Transverse colon (tissue), 4 donors: ENCODE results near the gene HK2. TPM values are rescaled to one million over a fixed set of nuclear protein-coding genes. Genes with fewer than 3 reads are reported as not detected.
A peak's percentile ranks its signal among the peaks of the same experiment; 100 is the strongest.

Experiments used
- DNase-seq: peaks from one replicate; pipeline ENCODE4 v3.0.0-alpha.2; 2019
- H3K27ac ChIP-seq, 4 donors: fragments of 200-600 bp; sonication (generic); 2 replicates each; pipeline ENCODE4 v1.5.1; 2016 to 2018; ENCODE audit warnings: inconsistent platforms in 4 of 4
- H3K27me3 ChIP-seq: fragments of 200-600 bp; sonication (generic); 2 replicates; pipeline ENCODE4 v1.5.1; 2017; ENCODE audit warnings: inconsistent platforms
- H3K36me3 ChIP-seq, 4 donors: fragments of 200-600 bp; sonication (generic); 2 replicates each; pipeline ENCODE4 v1.5.1; 2017 to 2019; ENCODE audit warnings: inconsistent platforms in 4 of 4
- H3K4me1 ChIP-seq, 4 donors: fragments of 200-600 bp; sonication (generic); 2 replicates each; pipeline ENCODE4 v1.5.1; 2017 to 2020; ENCODE audit warnings: inconsistent platforms in 4 of 4
- H3K4me3 ChIP-seq, 4 donors: fragments of 200-600 bp; sonication (generic); 1 replicate in 1 of 4; 2 replicates in 3 of 4; pipeline versions ENCODE4 v1.5.1 to v1.6.1; 2017 to 2019; ENCODE audit warnings: inconsistent platforms in 4 of 4
- H3K9me3 ChIP-seq, 2 donors: fragments of 200-600 bp; sonication (generic); 2 replicates each; pipeline ENCODE4 v1.5.1; 2017 to 2019; ENCODE audit warnings: inconsistent platforms in 2 of 2
- EP300 ChIP-seq: sonication (generic); formaldehyde crosslinking; IDR thresholded peaks from one replicate; pipeline ENCODE4 v1.6.1; 2017; ENCODE audit warnings: antibody characterized with exemption, low read depth
- POLR2A ChIP-seq: fragments of 450-650 bp; IDR thresholded peaks from one replicate; pipeline ENCODE4 v1.6.1; 2016; ENCODE audit warnings: antibody characterized with exemption, mild to moderate bottlenecking, moderate library complexity
- POLR2AphosphoS5 ChIP-seq, 3 donors: sonication (generic); formaldehyde crosslinking; IDR thresholded peaks; one replicate each; pipeline ENCODE4 v1.6.1; 2016; ENCODE audit warnings: antibody characterized with exemption in 3 of 3
- WGBS, 2 donors: methylation state at CpG; one replicate each; pipeline ENCODE4 v1.1.5; 2018; ENCODE audit warnings: low coverage in 1 of 2; 5-methylcytosine and 5-hydroxymethylcytosine counted together
- in situ Hi-C, 4 donors: fragments of 200-750 bp; cut with MboI; loops; one replicate each; pipeline versions ENCODE4 v1.15.0 to v1.15.1; 2017; ENCODE audit warnings: low sequenced_read_pairs in 3 of 4, low pct_ligation_motif_present in 1 of 4, low pct_unique_long_range_greater_than_20kb in 1 of 4
- intact Hi-C: fragments of 100-400 bp; cut with DNase I; formaldehyde crosslinking; loops from one replicate; pipeline ENCODE4 v1.15.1; 2023; ENCODE audit warnings: low total_unique reads
- total RNA-seq, 4 donors: library from RNA; depleted of rRNA; stranded (reverse); fragments of >200 nt; gene quantifications; one replicate each; pipeline ENCODE4 v1.1.0, GENCODE V29; 2016
- TF ChIP-seq, protein P1 (sequence below), 5 experiments: fragments of 200-600 bp in 3 of 5; fragments of 450-650 bp in 2 of 5; sonication (generic) in 3 of 5; IDR thresholded peaks; 1 replicate in 2 of 5; 2 replicates in 3 of 5; pipeline ENCODE4 v1.5.1; 2016 to 2017; ENCODE audit warnings: antibody characterized with exemption in 5 of 5, inconsistent platforms in 3 of 5, mild to moderate bottlenecking in 2 of 5, moderate library complexity in 1 of 5

HK2 gene
- total RNA-seq, 4 donors from 2014 or later = 104 to 175 (median 131) TPM

DNA sequence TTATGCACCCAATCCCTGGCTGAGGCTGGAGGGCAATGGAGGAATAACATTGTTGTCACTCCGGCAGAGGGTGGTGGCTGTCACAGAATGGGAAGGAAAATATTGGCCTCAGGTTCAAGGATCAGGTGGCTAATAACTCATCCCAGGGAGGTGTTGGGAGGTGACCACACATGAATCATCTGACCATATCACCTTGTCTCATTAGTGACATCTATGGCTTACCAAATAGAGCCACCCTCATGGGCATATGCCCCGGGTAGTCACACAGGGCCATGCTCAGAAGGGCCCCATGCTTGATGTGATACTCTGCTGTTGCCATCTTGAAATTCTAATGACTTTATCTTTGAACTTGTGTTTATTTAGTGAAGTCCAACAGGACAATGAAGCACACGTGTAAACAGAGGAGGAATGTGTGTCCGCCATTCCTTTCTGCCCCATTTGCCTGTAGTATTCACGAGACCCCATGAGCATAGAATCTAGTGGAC lies 27.5 kb upstream of the HK2 start:
- Histone ChIP-seq H3K27me3 (no peaks in the 10 kb centered on the region), H3K4me3 (no peak overlapping the region), H3K27ac (no peak overlapping the region), H3K4me1 (no peaks in the 10 kb centered on the region), H3K36me3 (no peaks in the 10 kb centered on the region), H3K9me3 (no peaks in the 10 kb centered on the region)
- intact Hi-C loops (no loop called here), in situ Hi-C loops (no loop called here)
- TF ChIP-seq POLR2A = no peak
- TF ChIP-seq EP300 = no peak
- no peak for TF ChIP-seq POLR2AphosphoS5 (IDR thresholded peaks at IDR 0.05)
- DNase-seq = peak; percentile 33
- WGBS, 2 donors = 91 to 100% methylated on average over 1 to 5 of the region's 5 CpGs

DNA sequence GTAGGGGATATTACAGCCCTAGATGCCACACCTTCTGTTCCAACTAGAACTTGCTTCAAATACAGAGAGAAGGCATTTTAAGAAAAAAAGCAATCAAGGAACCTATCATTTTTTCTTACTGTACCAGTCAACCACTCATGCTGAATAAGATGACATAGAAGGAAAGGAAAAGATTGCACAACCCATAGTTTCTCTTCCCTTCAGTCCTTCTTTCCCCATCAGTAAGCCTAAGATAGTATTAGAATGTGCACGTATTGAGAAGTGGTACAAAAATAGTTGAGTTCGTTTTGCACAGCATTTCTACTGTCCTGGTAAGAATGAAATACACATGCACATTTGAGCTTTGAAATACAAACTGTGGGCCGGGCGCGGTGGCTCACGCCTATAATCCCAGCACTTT lies 27.0 kb upstream of the HK2 start:
- WGBS, 2 donors = 75 to 93% methylated on average over 3 to 6 of the region's 6 CpGs
- TF ChIP-seq POLR2AphosphoS5 (IDR thresholded peaks at IDR 0.05) (no peak), POLR2A (no peak), EP300 (no peak)
- TF ChIP-seq, protein P1, sequence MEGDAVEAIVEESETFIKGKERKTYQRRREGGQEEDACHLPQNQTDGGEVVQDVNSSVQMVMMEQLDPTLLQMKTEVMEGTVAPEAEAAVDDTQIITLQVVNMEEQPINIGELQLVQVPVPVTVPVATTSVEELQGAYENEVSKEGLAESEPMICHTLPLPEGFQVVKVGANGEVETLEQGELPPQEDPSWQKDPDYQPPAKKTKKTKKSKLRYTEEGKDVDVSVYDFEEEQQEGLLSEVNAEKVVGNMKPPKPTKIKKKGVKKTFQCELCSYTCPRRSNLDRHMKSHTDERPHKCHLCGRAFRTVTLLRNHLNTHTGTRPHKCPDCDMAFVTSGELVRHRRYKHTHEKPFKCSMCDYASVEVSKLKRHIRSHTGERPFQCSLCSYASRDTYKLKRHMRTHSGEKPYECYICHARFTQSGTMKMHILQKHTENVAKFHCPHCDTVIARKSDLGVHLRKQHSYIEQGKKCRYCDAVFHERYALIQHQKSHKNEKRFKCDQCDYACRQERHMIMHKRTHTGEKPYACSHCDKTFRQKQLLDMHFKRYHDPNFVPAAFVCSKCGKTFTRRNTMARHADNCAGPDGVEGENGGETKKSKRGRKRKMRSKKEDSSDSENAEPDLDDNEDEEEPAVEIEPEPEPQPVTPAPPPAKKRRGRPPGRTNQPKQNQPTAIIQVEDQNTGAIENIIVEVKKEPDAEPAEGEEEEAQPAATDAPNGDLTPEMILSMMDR (IDR thresholded peaks at IDR 0.05) = no peak
- Histone ChIP-seq H3K27ac (no peak overlapping the region), H3K27me3 (no peaks in the 10 kb centered on the region), H3K4me1 (no peaks in the 10 kb centered on the region), H3K4me3 (no peak overlapping the region), H3K36me3 (no peaks in the 10 kb centered on the region), H3K9me3 (no peaks in the 10 kb centered on the region)
- in situ Hi-C loops (no loop called here), intact Hi-C loops (no loop called here)
- no peak for DNase-seq

DNA sequence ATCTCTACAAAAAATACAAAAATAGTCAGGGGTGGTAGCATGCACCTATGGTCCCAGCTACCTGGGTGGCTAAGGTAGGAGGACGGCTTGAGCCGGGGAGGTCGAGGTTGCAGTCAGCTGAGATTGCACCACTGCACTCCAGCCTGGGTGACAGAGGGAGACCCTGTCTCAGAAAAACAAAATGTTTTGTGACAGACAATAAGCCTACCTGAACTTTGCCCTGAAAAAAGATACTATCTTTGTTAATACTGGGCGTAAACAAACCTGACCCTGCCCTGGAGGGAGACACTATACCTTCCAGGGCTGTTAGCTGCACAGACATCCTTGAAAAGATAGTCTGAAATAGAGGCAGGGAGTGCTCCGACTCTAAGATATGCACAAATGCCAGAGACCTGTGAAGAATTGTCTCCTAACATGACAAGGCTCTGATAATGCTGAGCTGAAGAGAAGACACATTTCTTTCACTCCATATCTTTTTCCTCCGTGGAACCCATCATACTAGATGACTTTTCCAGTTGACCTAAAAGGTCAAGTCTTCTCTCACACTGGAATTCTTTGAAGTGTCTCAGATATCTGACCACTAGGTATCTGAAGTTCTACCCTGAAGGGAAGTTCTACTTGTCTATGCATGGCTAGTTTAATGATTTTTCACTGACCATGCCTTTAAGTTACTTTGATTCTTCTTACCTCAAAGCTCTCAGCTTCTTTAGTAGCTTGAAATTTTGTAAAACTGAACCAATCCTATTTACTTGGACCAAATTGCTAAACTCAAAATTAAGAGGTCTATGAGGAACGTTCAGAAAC lies 20.9 kb upstream of the HK2 start:
- Histone ChIP-seq H3K27ac (no peak overlapping the region), H3K9me3 (no peaks in the 10 kb centered on the region), H3K4me1 (peaks cover 0 to 20% (median 12%) of the 10 kb centered on the region in 4 donors), H3K27me3 (no peaks in the 10 kb centered on the region), H3K4me3 (no peak overlapping the region), H3K36me3 (no peaks in the 10 kb centered on the region)
- intact Hi-C loops (no loop called here), in situ Hi-C loops (no loop called here)
- no peak for DNase-seq
- 65 to 75% methylated on average over 3 to 7 of the region's 7 CpGs for WGBS, 2 donors
- no peak for TF ChIP-seq EP300
- no peak for TF ChIP-seq POLR2AphosphoS5 (IDR thresholded peaks at IDR 0.05)
- TF ChIP-seq, protein P1 (IDR thresholded peaks at IDR 0.05) = no peak
- TF ChIP-seq POLR2A = no peak

DNA sequence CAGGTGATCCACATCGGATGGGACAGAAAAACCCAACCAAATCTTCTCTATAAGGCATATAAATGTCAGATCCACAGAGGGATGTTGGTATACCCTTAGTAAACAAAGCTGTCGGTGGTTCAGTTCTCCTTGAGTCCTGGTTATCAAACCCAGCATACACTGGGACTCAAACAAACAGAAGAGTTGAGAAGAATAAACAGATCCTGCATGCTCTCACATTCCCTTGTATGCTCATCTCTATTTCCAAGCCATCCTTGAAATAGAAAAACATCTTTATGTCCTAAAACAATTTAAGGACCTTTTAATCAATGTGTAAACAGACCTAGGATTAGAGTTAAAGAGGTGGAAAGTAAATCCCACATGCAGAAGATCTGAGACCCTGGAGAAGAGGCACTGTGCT lies 19.8 kb upstream of the HK2 start:
- TF ChIP-seq EP300 (no peak), POLR2AphosphoS5 (IDR thresholded peaks at IDR 0.05) (no peak), POLR2A (no peak)
- TF ChIP-seq, protein P1 (IDR thresholded peaks at IDR 0.05) = no peak
- H3K9me3 ChIP-seq = no peaks in the 10 kb centered on the region
- H3K27ac ChIP-seq = no peak overlapping the region
- WGBS, 2 donors = 75 to 88% methylated on average over 2 of the region's 2 CpGs
- intact Hi-C loops (no loop called here), in situ Hi-C loops (no loop called here)
- no peaks in the 10 kb centered on the region for H3K27me3 ChIP-seq
- no peaks in the 10 kb centered on the region for H3K36me3 ChIP-seq
- H3K4me1 ChIP-seq = peaks cover 0 to 20% (median 12%) of the 10 kb centered on the region in 4 donors
- DNase-seq = no peak
- H3K4me3 ChIP-seq = no peak overlapping the region
